Small intestine (tissue), 7 donors: ENCODE data around the gene SOX6. TPM values are rescaled to one million over a fixed set of nuclear protein-coding genes. Genes with fewer than 3 reads are reported as not detected.

ENCODE experiments used
- DNase-seq, 2 donors: peaks; one replicate each; pipeline versions ENCODE4 v3.0.0 to v3.0.0-alpha.2; 2013
- FAIRE-seq: peaks from 2 replicates; lab custom pipeline; 2012; peaks lifted over from hg19 to GRCh38; lab: Jason Lieb, UNC
- H3K27ac ChIP-seq, 3 donors: one replicate each; pipeline ENCODE4 v1.5.1; 2013; ENCODE audit warnings: low read length in 2 of 3, mild to moderate bottlenecking in 2 of 3, control low read depth in 1 of 3, inconsistent platforms in 1 of 3, low read depth in 1 of 3, moderate library complexity in 1 of 3
- H3K27me3 ChIP-seq, 3 donors: one replicate each; pipeline ENCODE4 v1.6.1; 2013; ENCODE audit warnings: low read length in 3 of 3, inconsistent platforms in 1 of 3; ENCODE audit not compliant: control insufficient read depth in 3 of 3, insufficient read depth in 3 of 3
- H3K36me3 ChIP-seq, 3 donors: one replicate each; pipeline ENCODE4 v1.6.1; 2013; ENCODE audit warnings: low read length in 3 of 3, inconsistent platforms in 1 of 3, low read depth in 1 of 3, mild to moderate bottlenecking in 1 of 3, moderate library complexity in 1 of 3; ENCODE audit not compliant: control insufficient read depth in 3 of 3, insufficient read depth in 2 of 3
- H3K4me1 ChIP-seq, 3 donors: one replicate each; pipeline ENCODE4 v1.6.1; 2013; ENCODE audit warnings: low read length in 2 of 3, inconsistent platforms in 1 of 3, low read depth in 1 of 3, mild to moderate bottlenecking in 1 of 3, moderate library complexity in 1 of 3; ENCODE audit not compliant: control insufficient read depth in 3 of 3, insufficient read depth in 2 of 3
- H3K4me3 ChIP-seq, 3 donors: one replicate each; pipeline ENCODE4 v1.5.1; 2013; ENCODE audit warnings: low read length in 3 of 3, control low read depth in 1 of 3, inconsistent platforms in 1 of 3, low read depth in 1 of 3, mild to moderate bottlenecking in 1 of 3, moderate library complexity in 1 of 3
- H3K9me3 ChIP-seq, 2 donors: one replicate each; pipeline ENCODE4 v1.6.1; 2013; ENCODE audit warnings: low read depth in 1 of 2, low read length in 1 of 2; ENCODE audit not compliant: control insufficient read depth in 2 of 2, insufficient read depth in 1 of 2
- WGBS, 3 donors: extraction: QIAGEN DNeasy Blood & Tissue Kit; methylation state at CpG; one replicate each; pipeline ENCODE4 v1.1.7; 2013; 5-methylcytosine and 5-hydroxymethylcytosine counted together
- polyA plus RNA-seq, 4 donors: library from polyadenylated mRNA; stranded (reverse) in 3 of 4; unstranded in 1 of 4; fragments of 200-250 nt in 3 of 4; fragments of 120-200 nt in 1 of 4; gene quantifications; one replicate each; pipeline versions ENCODE4 v1.2.1 to v1.2.3, GENCODE V29; 2013
- donor health status: healthy with polysubstance abuse.
- donor health status: control.
- donor health status: control.
- donor health status: Bipolar disorder and iron deficiency.
- donor health status: healthy.

Gene SOX6
- polyA plus RNA-seq, 4 donors: 4.6 to 52.4 (median 7.7) TPM

DNA sequence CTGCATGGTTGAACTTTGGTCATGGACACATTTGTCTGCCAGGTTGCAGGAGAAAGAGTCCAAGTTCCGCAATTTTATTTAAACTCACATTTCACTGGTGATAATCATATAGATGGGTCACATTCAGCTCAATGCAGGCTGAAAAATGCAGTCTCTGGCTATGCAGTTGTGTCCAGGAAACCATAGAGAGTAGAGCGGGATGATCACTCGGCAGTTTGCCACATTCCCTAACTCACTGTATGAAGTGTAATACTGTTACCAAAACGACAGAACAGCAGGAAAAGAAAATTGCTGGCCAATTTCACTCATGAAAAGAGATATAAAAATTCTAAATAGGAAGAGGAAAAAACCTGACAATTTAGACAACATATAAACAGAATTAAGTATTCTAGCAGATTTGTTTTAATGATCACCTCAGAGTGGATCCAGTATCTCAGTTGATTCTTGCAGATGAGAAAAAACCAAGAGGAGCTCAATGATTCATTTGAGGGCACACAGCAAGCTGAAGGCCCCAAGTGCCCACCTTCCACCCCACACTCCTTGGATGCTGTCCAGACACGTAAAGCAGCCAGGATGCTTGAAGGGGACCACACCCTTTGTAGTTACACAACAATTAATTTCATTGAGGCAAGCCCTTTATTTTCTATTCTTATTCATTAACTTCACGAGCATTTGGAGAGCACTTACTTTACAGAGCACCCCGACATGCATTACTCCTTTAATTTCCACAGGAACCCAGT, 422.3 kb downstream of the SOX6 start:
- Histone ChIP-seq H3K4me3 (no peak overlapping the region), H3K4me1 (peaks cover 0 to 5% (median 2%) of the 10 kb centered on the region in 3 donors), H3K27ac (no peak overlapping the region), H3K36me3 (no peaks in the 10 kb centered on the region), H3K27me3 (no peaks in the 10 kb centered on the region), H3K9me3 (no peaks in the 10 kb centered on the region)
- DNase-seq (peak; percentile 21 to 31), FAIRE-seq (no peak)
- WGBS, 3 donors: 60 to 74% (median 66%) methylated on average over 7 of the region's 7 CpGs

DNA sequence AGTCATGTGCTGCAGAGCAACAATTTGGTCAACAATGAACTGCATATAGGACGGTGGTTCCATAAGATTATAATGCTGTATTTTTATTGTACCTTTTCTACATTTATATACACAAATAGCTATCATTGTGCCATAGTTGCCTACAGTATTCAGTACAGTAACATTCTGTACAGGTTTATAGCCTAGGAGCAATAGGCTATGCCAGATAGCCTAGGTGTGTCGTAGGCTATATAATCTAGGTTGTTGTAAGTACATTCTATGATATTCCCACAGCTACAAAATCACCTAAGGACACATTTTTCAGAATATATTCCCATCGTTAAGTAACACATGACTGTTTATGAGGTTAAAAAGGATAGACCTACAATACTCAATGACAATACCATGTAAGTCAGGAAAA, 423.9 kb downstream of the SOX6 start:
- Histone ChIP-seq H3K9me3 (no peaks in the 10 kb centered on the region), H3K36me3 (no peaks in the 10 kb centered on the region), H3K27ac (no peak overlapping the region), H3K4me3 (no peak overlapping the region), H3K27me3 (no peaks in the 10 kb centered on the region), H3K4me1 (peaks cover 0 to 2% (median 2%) of the 10 kb centered on the region in 3 donors)
- DNase-seq: no peak
- 79 to 89% (median 83%) methylated on average over 3 of the region's 3 CpGs for whole genome bisulfite sequencing, 3 donors
- no peak for FAIRE-seq

DNA sequence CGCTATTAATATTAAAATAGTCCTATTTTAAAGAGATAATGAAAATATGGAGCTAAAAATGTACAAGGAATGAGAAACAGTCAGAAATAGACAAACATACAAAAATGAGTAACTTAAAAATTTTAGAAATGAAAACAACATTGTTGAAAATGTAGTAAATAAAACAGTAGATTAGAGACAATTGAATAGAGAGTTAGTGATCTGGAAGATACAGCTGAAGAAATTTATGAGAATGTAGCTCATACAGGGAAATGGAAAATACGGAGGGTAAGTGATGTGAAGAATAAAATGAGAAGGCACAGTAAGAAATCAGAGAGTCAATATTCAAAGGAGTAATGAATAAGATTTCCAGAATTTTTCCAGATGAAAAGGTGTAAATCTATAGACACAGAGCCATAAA, 424.8 kb downstream of the SOX6 start:
- H3K4me1 ChIP-seq: peaks cover 0 to 2% (median 2%) of the 10 kb centered on the region in 3 donors
- H3K4me3 ChIP-seq: no peak overlapping the region
- DNase-seq (no peak), FAIRE-seq (no peak)
- H3K9me3 ChIP-seq: no peaks in the 10 kb centered on the region
- WGBS, 3 donors: 90 to 93% (median 90%) methylated on average over 2 of the region's 2 CpGs
- no peaks in the 10 kb centered on the region for H3K36me3 ChIP-seq
- no peak overlapping the region for H3K27ac ChIP-seq
- no peaks in the 10 kb centered on the region for H3K27me3 ChIP-seq

DNA sequence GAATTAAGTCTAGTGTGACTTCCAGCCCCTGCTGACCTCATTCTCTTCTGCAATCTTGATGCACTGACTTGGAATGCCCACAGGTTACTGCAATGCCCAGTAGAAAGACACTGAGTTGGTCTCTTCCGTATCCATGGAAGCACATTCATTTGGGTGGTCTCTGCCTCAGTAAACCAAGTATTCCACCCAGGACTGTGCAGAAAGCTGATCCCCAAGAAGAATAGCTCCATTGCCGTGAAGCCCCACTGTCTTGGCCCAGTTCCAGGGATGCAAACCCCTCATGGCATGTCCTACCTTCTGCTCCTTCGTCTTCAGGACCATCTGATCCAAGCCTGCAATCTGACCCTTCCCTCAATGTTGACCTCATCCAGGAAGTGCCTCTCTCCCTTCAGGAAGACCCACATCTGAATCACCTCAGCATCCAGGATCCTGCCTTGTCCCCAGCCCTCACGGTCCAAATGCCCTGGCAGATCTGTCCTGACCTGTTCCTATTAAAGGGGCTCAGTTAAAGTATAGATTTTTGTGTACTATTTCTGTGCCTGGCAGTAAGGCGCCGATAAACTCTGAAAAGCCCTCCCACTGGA, 425.8 kb downstream of the SOX6 start:
- FAIRE-seq: no peak
- 76 to 79% (median 78%) methylated on average over 6 of the region's 6 CpGs for WGBS, 3 donors

DNA sequence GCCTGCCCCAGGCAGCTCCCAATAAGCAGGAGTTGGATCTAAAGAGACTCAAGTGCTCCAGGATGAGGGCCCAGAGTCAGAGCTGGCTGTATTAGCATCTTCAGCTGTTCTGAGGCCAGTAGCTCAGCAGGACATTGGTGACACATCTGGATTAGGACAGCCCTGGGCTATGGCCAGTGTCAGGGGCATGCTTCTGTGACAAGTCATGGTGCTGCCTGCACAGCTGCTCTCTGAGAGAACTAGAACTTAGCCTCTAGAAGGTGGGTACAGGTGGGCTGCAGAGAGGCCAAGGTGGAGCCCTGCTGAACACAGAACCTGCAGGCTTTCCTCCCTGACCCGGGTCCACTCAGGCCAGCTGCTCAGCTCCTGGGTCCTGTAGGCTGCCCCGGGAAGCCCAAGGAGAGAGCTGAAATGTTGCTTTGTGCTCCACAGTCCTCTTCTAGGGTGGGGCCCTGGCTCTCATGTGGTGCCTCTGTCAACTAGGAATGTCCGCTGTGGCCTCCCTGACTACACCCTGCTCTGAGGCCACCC, 426.9 kb downstream of the SOX6 start:
- 89 to 95% (median 95%) methylated on average over 3 of the region's 3 CpGs for WGBS, 3 donors

More for the DNA sequence above, 425.8 kb downstream of the SOX6 start:
- Histone ChIP-seq H3K4me3 (no peak overlapping the region), H3K36me3 (no peaks in the 10 kb centered on the region), H3K27me3 (no peaks in the 10 kb centered on the region), H3K9me3 (no peaks in the 10 kb centered on the region), H3K27ac (no peak overlapping the region), H3K4me1 (peaks cover 0 to 2% (median 2%) of the 10 kb centered on the region in 3 donors)
- DNase-seq: no peak

DNA sequence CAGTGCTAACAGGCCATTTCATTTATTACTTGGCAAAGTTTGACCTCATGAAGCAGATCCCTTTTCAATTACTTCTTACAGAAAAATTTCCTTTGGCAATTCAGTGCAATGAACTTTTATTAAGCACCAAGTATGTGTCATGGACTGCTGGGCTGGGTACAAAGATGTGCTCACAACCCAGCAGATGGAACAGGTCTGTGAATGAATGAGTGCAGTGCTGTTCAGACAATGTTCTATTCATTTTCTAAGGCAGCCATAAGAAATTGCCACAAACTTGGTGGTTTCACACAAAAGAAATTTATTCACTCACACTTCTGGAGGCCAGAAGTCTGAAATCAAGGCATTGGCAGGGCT, 428.5 kb downstream of the SOX6 start:
- H3K4me1 ChIP-seq: no peaks in the 10 kb centered on the region
- DNase-seq (no peak), FAIRE-seq (no peak)
- H3K36me3 ChIP-seq: no peaks in the 10 kb centered on the region
- no peaks in the 10 kb centered on the region for H3K27me3 ChIP-seq
- no peak overlapping the region for H3K27ac ChIP-seq
- no peaks in the 10 kb centered on the region for H3K9me3 ChIP-seq
- H3K4me3 ChIP-seq: no peak overlapping the region

More for the DNA sequence above, 426.9 kb downstream of the SOX6 start:
- H3K4me3 ChIP-seq: no peak overlapping the region
- no peaks in the 10 kb centered on the region for H3K9me3 ChIP-seq
- DNase-seq: no peak
- H3K36me3 ChIP-seq: no peaks in the 10 kb centered on the region
- FAIRE-seq: no peak
- H3K4me1 ChIP-seq: peaks cover 0 to 2% (median 2%) of the 10 kb centered on the region in 3 donors
- no peaks in the 10 kb centered on the region for H3K27me3 ChIP-seq
- H3K27ac ChIP-seq: no peak overlapping the region

DNA sequence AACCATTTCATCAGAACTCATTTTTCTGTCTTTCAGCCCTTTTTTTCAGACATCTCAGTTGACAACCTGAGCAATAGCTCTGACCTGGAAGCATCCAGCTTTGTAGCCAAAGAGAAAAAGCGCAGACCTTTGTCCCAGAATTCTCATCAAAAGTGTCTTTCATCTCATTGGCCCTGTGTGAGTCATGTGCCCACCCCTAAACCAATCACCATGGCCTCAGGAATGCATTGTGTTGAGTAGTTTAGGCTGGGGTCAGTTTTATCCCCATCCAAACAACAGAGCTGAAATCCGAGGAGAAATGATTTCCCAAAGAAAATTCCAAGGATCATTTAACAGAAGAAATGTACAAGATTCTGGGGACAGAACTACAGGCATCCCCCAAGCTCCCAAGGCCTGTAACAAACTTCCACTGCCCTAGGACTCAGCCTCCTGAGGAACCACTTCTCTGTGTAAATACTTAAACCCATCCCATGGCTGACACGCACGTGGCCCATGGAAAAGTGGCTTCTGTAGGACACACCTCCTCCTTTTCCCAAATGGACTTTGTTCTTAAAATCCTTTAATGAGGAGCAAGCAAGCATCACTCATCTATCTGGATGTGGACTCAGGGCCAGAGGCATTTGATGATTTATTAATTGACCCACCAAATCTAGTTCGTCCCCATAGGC, 429.0 kb downstream of the SOX6 start:
- Histone ChIP-seq H3K9me3 (no peaks in the 10 kb centered on the region), H3K36me3 (no peaks in the 10 kb centered on the region), H3K27me3 (no peaks in the 10 kb centered on the region), H3K27ac (no peak overlapping the region), H3K4me3 (no peak overlapping the region), H3K4me1 (no peaks in the 10 kb centered on the region)
- DNase-seq: peak; percentile 48 to 53
- 48 to 75% (median 56%) methylated on average over 5 of the region's 5 CpGs for WGBS, 3 donors
- no peak for FAIRE-seq

DNA sequence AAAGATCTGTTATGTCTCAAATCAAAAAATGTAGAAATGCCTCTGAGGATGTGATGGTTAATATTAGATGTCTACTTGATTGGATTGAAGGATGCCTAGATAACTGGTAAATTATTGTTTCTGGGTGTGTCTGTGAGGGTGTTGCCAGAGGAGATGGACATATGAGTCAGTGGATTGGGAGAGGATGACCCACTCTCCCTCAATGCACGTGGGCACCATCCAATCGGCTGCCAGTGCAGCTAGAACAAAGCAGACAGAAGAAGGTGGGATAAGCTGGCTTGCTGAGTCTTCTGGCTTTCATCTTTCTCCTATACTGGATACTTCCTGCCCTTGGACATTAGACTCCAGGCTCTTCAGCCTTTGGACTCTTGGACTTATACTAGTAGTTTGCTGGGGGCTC, 430.3 kb downstream of the SOX6 start:
- no peaks in the 10 kb centered on the region for H3K27me3 ChIP-seq
- no peaks in the 10 kb centered on the region for H3K4me1 ChIP-seq
- H3K36me3 ChIP-seq: no peaks in the 10 kb centered on the region
- no peaks in the 10 kb centered on the region for H3K9me3 ChIP-seq
- DNase-seq: no peak
- 48 to 84% (median 72%) methylated on average over 2 of the region's 2 CpGs for WGBS, 3 donors
- no peak for FAIRE-seq
- no peak overlapping the region for H3K27ac ChIP-seq
- H3K4me3 ChIP-seq: no peak overlapping the region
